T-helper 9 cell (primary cell): ENCODE results near the gene TGFB1I1.
"Not testable (repeated sequence)": the region's sequence is repeated elsewhere in the genome, so short reads cannot be mapped to it uniquely, and the experiment has no call there.

Source experiments
- DNase-seq: peaks from one replicate; pipeline ENCODE4 v3.0.0-alpha.2; 2020

Gene TGFB1I1

GRCh38 chr16:31472709-31473203, 804 bp downstream of the TGFB1I1 start:
- peak; percentile 24 for DNase-seq

- no peak for DNase-seq
These were observed 1.5 kb downstream of the TGFB1I1 start for GRCh38 chr16:31473264-31473984.

- no peak for DNase-seq
These were observed 2.3 kb downstream of the TGFB1I1 start for GRCh38 chr16:31474173-31474714.

GRCh38 chr16:31474773-31475738, 3.1 kb downstream of the TGFB1I1 start:
- DNase-seq = no peak

- DNase-seq = no peak
These were observed 4.0 kb downstream of the TGFB1I1 start for GRCh38 chr16:31475946-31476302.

- DNase-seq = peak; percentile 87
These were observed 4.6 kb downstream of the TGFB1I1 start for GRCh38 chr16:31476303-31477219.

- no peak for DNase-seq
These were observed 5.6 kb downstream of the TGFB1I1 start for GRCh38 chr16:31477220-31478216.

- no peak for DNase-seq
These were observed 7.0 kb downstream of the TGFB1I1 start for GRCh38 chr16:31478956-31479355.

- no peak for DNase-seq
These were observed 7.8 kb downstream of the TGFB1I1 start for GRCh38 chr16:31479751-31480150.

GRCh38 chr16:31480851-31481536, 9.0 kb downstream of the TGFB1I1 start:
- DNase-seq = no peak

- no peak for DNase-seq
These were observed 11.1 kb downstream of the TGFB1I1 start, which contains the start of gene SLC5A2 for GRCh38 chr16:31483081-31483480. TSS of gene SLC5A2 (plus strand) at chr16:31483123. CDS start at chr16:31483137, 14 bp downstream.

- DNase-seq = not testable (repeated sequence)
These were observed 12.1 kb downstream of the TGFB1I1 start for GRCh38 chr16:31484048-31484447.

- DNase-seq = no peak
These were observed 12.7 kb downstream of the TGFB1I1 start for GRCh38 chr16:31484491-31485171.

GRCh38 chr16:31485571-31485970, 13.6 kb downstream of the TGFB1I1 start:
- no peak for DNase-seq

- DNase-seq = no peak
These were observed 14.1 kb downstream of the TGFB1I1 start for GRCh38 chr16:31486045-31486444.

GRCh38 chr16:31487071-31487719, 15.2 kb downstream of the TGFB1I1 start:
- DNase-seq = no peak

GRCh38 chr16:31487720-31488467, 15.9 kb downstream of the TGFB1I1 start:
- DNase-seq = peak; percentile 73
